GM19240 (cell line): ENCODE measurements around the gene IGDCC3.
"Not testable (repeated sequence)": the region's sequence is repeated elsewhere in the genome, so short reads cannot be mapped to it uniquely, and the experiment has no call there.

Experiments
- DNase-seq: peaks from one replicate; pipeline ENCODE4 v3.0.0; 2011; ENCODE audit warnings: low spot score; ENCODE audit not compliant: insufficient read length

IGDCC3 gene

GRCh38 chr15:65406424-65407000, 28.7 kb upstream of the IGDCC3 start:
- DNase-seq: no peak

- no peak for DNase-seq
Observed at GRCh38 chr15:65405791-65406423, 28.1 kb upstream of the IGDCC3 start.

GRCh38 chr15:65404186-65404872, 26.5 kb upstream of the IGDCC3 start:
- DNase-seq: no peak

- no peak for DNase-seq
Observed at GRCh38 chr15:65402961-65403360, 25.2 kb upstream of the IGDCC3 start.

GRCh38 chr15:65401611-65402240, 23.9 kb upstream of the IGDCC3 start:
- no peak for DNase-seq

GRCh38 chr15:65400760-65401610, 23.2 kb upstream of the IGDCC3 start:
- DNase-seq: peak; percentile 83

GRCh38 chr15:65399997-65400396, 22.2 kb upstream of the IGDCC3 start:
- no peak for DNase-seq

GRCh38 chr15:65399001-65399706, 21.4 kb upstream of the IGDCC3 start:
- no peak for DNase-seq

GRCh38 chr15:65398486-65398885, 20.7 kb upstream of the IGDCC3 start:
- DNase-seq: not testable (repeated sequence)

GRCh38 chr15:65396965-65397317, 19.1 kb upstream of the IGDCC3 start:
- DNase-seq: no peak

- DNase-seq: no peak
Observed at GRCh38 chr15:65396283-65396964, 18.6 kb upstream of the IGDCC3 start.

- DNase-seq: no peak
Observed at GRCh38 chr15:65395567-65396202, 17.9 kb upstream of the IGDCC3 start.

- DNase-seq: no peak
Observed at GRCh38 chr15:65394936-65395335, 17.1 kb upstream of the IGDCC3 start.

GRCh38 chr15:65394280-65394789, 16.5 kb upstream of the IGDCC3 start:
- DNase-seq: no peak

GRCh38 chr15:65393557-65393956, 15.8 kb upstream of the IGDCC3 start:
- no peak for DNase-seq

GRCh38 chr15:65393091-65393490, 15.3 kb upstream of the IGDCC3 start:
- DNase-seq: no peak

- no peak for DNase-seq
Observed at GRCh38 chr15:65392368-65392767, 14.6 kb upstream of the IGDCC3 start.

GRCh38 chr15:65391732-65392131, 13.9 kb upstream of the IGDCC3 start:
- no peak for DNase-seq

- DNase-seq: no peak
Observed at GRCh38 chr15:65390447-65390846, 12.6 kb upstream of the IGDCC3 start.

GRCh38 chr15:65389226-65389625, 11.4 kb upstream of the IGDCC3 start:
- DNase-seq: no peak
